ENCODE measurements around the gene GTSE1.
"Not testable (repeated sequence)": the region's sequence is repeated elsewhere in the genome, so short reads cannot be mapped to it uniquely, and the experiment has no call there.

Gene GTSE1

DNA sequence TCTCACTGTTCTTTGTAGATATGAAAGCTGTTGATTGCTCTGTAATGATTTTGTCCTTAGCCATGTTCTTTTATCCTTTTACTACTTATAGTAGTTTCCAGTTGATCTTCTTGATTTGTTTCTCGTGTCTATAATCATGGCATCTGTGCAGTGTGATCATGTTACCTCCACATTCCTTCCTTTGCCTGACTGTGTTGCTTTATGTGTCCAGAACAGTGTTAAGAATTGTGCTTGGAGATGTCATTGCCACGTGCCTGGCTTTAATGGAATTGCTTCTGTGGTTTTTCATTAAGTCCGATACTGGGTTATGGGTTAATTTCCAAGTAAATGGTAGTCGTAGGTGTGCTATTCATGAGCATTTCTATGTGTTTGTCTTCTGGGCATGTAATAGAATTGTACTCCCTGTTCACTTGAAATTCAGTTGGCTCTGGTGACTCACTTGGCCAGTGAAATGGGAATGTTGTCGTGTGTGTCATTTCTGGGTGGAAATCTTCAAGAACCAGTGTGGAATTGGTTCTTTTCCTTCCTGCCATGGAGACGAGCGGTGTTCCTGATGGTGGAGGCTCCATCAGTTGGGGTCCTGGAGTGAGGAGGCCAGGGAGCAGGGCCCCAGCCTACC lies 6.8 kb downstream of the GTSE1 start:
- H3K4me1 ChIP-seq (ENCODE audit: insufficient read depth, low read length): no peaks in the 10 kb centered on the region
- no peaks in the 10 kb centered on the region for H3K27me3 ChIP-seq (ENCODE audit: control insufficient read depth in 1 of 2, insufficient read depth in 2 of 2, low read length in 2 of 2)
- H3K4me3 ChIP-seq (ENCODE audit: low read depth in 1 of 2, low read length in 2 of 2): no peak overlapping the region
- H3K9ac ChIP-seq (ENCODE audit: low read length): no peak overlapping the region
- no peaks in the 10 kb centered on the region for H3K36me3 ChIP-seq (ENCODE audit: insufficient read depth, low read length)
- H3K27ac ChIP-seq (ENCODE audit: low read depth, low read length): no peak overlapping the region
- H3K9me3 ChIP-seq (ENCODE audit: low read length): no peaks in the 10 kb centered on the region

DNA sequence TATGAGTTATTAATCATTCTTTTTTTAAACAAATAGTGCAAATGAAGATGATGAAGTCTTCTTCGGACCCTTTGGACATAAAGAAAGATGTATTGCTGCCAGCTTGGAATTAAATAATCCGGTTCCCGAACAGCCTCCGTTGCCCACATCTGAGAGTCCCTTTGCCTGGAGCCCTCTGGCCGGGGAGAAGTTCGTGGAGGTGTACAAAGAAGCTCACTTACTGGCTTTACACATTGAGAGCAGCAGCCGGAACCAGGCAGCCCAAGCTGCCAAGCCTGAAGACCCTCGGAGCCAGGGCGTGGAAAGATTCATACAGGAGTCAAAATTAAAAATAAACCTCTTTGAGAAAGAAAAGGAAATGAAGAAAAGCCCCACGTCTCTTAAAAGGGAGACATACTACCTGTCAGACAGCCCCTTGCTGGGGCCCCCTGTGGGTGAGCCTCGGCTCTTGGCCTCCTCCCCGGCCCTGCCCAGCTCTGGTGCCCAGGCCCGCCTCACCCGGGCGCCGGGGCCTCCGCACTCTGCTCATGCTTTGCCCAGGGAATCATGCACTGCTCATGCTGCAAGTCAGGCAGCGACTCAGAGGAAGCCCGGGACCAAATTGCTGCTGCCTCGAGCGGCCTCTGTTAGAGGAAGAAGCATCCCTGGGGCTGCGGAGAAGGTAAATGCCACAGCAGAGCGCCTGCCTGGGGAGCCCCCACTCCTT lies 11.8 kb downstream of the GTSE1 start:
- no peaks in the 10 kb centered on the region for H3K27me3 ChIP-seq (ENCODE audit: control insufficient read depth in 1 of 2, insufficient read depth in 2 of 2, low read length in 2 of 2)
- H3K36me3 ChIP-seq (ENCODE audit: insufficient read depth, low read length): no peaks in the 10 kb centered on the region
- H3K4me3 ChIP-seq (ENCODE audit: low read depth in 1 of 2, low read length in 2 of 2): no peak overlapping the region
- no peak overlapping the region for H3K27ac ChIP-seq (ENCODE audit: low read depth, low read length)
- no peaks in the 10 kb centered on the region for H3K4me1 ChIP-seq (ENCODE audit: insufficient read depth, low read length)
- H3K9ac ChIP-seq (ENCODE audit: low read length): no peak overlapping the region
- no peaks in the 10 kb centered on the region for H3K9me3 ChIP-seq (ENCODE audit: low read length)

DNA sequence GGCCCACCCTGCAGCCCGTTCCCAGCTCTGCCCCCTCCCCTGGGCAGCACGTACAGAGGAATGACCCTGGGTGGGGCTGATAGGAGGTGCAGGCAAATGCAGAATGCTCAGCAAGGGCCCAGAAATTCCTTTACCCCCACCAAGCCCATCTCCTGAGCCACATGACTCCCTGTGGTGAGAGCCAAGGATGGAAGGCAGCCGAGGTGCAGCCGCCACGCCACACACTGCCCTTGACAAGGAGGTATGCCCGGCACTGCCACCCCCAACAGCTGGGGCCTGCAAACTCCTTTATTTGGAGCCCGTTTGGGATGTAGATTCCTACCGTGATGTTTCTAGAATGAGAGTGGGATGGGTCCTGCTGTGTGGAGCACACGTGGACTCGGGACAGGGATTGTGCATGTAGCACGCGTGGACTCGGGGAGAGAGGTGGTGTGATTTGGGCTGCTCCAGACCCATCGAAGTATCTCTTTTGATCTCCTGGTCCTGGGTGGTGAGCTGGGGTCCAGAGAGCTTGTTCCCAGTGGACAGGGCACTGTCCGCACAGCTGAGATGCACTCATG lies 12.9 kb downstream of the GTSE1 start:
- Histone ChIP-seq H3K27me3 (ENCODE audit: control insufficient read depth in 1 of 2, insufficient read depth in 2 of 2, low read length in 2 of 2) (no peaks in the 10 kb centered on the region), H3K4me3 (ENCODE audit: low read depth in 1 of 2, low read length in 2 of 2) (no peak overlapping the region), H3K9me3 (ENCODE audit: low read length) (no peaks in the 10 kb centered on the region), H3K36me3 (ENCODE audit: insufficient read depth, low read length) (no peaks in the 10 kb centered on the region), H3K4me1 (ENCODE audit: insufficient read depth, low read length) (no peaks in the 10 kb centered on the region), H3K9ac (ENCODE audit: low read length) (no peak overlapping the region), H3K27ac (ENCODE audit: low read depth, low read length) (no peak overlapping the region)

DNA sequence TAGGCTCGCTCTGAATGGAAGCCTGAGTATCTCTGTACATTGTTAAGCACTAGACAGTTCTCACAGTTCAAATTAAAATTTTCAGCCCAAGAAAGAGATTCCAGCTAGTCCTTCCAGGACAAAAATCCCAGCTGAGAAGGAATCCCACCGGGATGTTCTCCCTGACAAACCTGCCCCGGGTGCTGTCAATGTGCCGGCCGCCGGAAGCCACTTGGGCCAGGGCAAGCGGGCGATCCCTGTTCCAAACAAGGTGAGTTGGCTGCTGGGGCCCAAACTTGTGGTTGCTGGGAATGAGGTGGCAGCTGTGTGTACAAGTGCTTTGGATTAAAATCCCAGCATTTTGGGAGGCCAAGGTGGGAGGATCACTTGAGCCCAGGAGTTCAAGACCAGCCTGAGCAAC lies 15.4 kb downstream of the GTSE1 start:
- no peak overlapping the region for H3K4me3 ChIP-seq (ENCODE audit: low read depth in 1 of 2, low read length in 2 of 2)
- no peaks in the 10 kb centered on the region for H3K4me1 ChIP-seq (ENCODE audit: insufficient read depth, low read length)
- no peak overlapping the region for H3K9ac ChIP-seq (ENCODE audit: low read length)
- H3K27ac ChIP-seq (ENCODE audit: low read depth, low read length): no peak overlapping the region
- no peaks in the 10 kb centered on the region for H3K9me3 ChIP-seq (ENCODE audit: low read length)
- H3K27me3 ChIP-seq (ENCODE audit: control insufficient read depth in 1 of 2, insufficient read depth in 2 of 2, low read length in 2 of 2): no peaks in the 10 kb centered on the region
- no peaks in the 10 kb centered on the region for H3K36me3 ChIP-seq (ENCODE audit: insufficient read depth, low read length)

DNA sequence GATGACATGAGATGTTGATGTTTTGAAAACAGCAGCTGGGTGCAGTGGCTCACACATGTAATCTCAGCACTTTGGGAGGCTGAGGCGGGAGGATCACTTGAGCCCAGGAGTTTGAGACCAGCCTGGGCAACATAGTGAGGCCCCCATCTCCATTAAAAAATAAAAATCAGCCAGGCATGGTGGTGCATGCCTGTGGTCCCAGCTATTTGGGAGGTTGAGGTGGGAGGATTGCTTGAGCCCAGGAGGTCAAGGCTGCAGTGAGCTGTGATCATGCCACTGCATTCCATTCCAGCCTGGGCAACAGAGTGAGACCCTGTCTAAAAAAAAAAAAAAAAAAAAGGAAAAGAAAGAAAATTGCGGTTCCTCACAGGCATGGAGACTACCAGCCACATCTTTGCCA lies 16.2 kb downstream of the GTSE1 start:
- H3K36me3 ChIP-seq (ENCODE audit: insufficient read depth, low read length); H3K27me3 ChIP-seq (ENCODE audit: control insufficient read depth in 1 of 2, insufficient read depth in 2 of 2, low read length in 2 of 2); H3K4me3 ChIP-seq (ENCODE audit: low read depth in 1 of 2, low read length in 2 of 2); H3K27ac ChIP-seq (ENCODE audit: low read depth, low read length); H3K9me3 ChIP-seq (ENCODE audit: low read length); H3K4me1 ChIP-seq (ENCODE audit: insufficient read depth, low read length); H3K9ac ChIP-seq (ENCODE audit: low read length): not testable (repeated sequence)

DNA sequence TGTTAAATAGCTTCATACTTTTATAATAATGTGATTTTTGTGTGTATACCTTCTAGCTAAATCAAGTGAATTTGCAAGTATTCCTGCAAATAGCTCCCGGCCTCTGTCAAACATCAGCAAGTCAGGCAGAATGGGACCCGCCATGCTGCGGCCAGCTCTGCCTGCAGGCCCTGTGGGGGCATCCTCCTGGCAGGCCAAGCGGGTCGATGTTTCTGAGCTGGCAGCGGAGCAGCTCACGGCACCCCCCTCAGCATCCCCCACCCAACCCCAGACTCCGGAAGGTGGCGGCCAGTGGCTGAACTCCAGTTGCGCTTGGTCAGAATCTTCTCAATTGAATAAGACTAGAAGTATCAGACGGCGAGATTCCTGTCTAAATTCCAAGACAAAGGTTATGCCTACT lies 19.3 kb downstream of the GTSE1 start:
- Histone ChIP-seq H3K27me3 (ENCODE audit: control insufficient read depth in 1 of 2, insufficient read depth in 2 of 2, low read length in 2 of 2) (no peaks in the 10 kb centered on the region), H3K27ac (ENCODE audit: low read depth, low read length) (no peak overlapping the region), H3K36me3 (ENCODE audit: insufficient read depth, low read length) (no peaks in the 10 kb centered on the region), H3K4me1 (ENCODE audit: insufficient read depth, low read length) (no peaks in the 10 kb centered on the region), H3K9me3 (ENCODE audit: low read length) (no peaks in the 10 kb centered on the region), H3K4me3 (ENCODE audit: low read depth in 1 of 2, low read length in 2 of 2) (no peak overlapping the region), H3K9ac (ENCODE audit: low read length) (no peak overlapping the region)

DNA sequence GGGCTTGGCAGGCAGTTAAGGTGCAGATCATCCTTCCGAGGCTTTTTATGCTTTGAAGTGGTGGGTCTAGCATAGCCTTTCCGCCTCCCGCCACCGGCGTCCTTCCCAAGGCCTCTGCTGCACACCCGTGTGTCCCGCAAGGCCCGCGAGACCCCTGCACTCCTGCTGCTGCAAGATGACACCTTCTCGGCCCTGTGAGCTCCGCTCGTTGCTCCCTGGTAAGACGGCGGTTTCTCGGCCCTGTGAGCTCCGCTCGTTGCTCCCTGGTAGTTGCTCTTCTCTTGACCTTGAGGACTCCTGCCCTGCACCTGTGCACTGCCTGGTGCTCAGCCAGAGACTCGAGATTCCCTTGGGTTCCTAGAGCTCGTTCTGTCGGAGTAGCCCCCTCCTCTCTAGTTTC lies 21.0 kb downstream of the GTSE1 start:
- no peaks in the 10 kb centered on the region for H3K4me1 ChIP-seq (ENCODE audit: insufficient read depth, low read length)
- no peak overlapping the region for H3K9ac ChIP-seq (ENCODE audit: low read length)
- no peak overlapping the region for H3K4me3 ChIP-seq (ENCODE audit: low read depth in 1 of 2, low read length in 2 of 2)
- H3K9me3 ChIP-seq (ENCODE audit: low read length): no peaks in the 10 kb centered on the region
- no peaks in the 10 kb centered on the region for H3K27me3 ChIP-seq (ENCODE audit: control insufficient read depth in 1 of 2, insufficient read depth in 2 of 2, low read length in 2 of 2)
- H3K27ac ChIP-seq (ENCODE audit: low read depth, low read length): no peak overlapping the region
- no peaks in the 10 kb centered on the region for H3K36me3 ChIP-seq (ENCODE audit: insufficient read depth, low read length)

DNA sequence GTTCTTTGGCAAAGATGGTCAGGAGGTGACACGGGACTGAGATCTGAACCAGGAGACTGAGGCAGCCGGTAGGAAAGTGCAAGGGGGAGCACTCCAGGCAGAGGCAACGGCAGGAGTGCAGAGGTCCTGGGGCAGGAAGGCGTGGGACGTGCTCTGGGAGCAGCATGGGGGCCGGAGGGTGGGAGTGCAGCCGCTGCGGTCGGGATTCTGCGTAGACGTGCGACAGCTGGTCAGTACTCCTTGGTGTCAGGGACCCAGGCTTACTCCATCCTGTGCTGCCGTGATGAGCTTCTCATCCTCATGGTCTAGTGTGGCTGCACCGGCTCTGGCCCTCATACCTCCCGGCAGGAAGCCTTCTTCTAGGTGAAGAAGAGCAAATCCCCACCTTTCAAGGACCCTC lies 21.9 kb downstream of the GTSE1 start:
- no peaks in the 10 kb centered on the region for H3K36me3 ChIP-seq (ENCODE audit: insufficient read depth, low read length)
- no peaks in the 10 kb centered on the region for H3K27me3 ChIP-seq (ENCODE audit: control insufficient read depth in 1 of 2, insufficient read depth in 2 of 2, low read length in 2 of 2)
- H3K27ac ChIP-seq (ENCODE audit: low read depth, low read length): no peak overlapping the region
- no peaks in the 10 kb centered on the region for H3K4me1 ChIP-seq (ENCODE audit: insufficient read depth, low read length)
- H3K4me3 ChIP-seq (ENCODE audit: low read depth in 1 of 2, low read length in 2 of 2): no peak overlapping the region
- no peaks in the 10 kb centered on the region for H3K9me3 ChIP-seq (ENCODE audit: low read length)
- no peak overlapping the region for H3K9ac ChIP-seq (ENCODE audit: low read length)

DNA sequence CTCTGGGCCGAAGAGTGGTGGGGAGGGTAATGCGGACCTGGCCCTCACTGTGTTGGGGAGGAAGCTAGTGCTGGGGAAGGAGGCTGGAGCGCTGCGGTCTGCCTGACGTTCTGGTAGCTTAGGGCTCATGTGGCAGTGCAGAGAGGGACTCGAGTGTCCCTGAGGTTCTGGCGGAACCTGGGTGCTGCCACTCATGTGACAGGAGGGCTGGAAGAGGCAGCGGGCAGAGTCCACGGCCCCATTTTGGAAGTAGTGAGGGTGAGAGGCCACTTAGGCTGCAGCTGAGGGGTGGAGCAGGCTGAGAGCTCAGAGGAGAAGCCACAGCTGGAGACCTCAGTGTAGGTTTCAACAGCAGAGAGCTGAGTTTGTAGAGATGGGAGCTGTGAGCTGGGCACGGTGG lies 22.6 kb downstream of the GTSE1 start:
- no peaks in the 10 kb centered on the region for H3K9me3 ChIP-seq (ENCODE audit: low read length)
- no peaks in the 10 kb centered on the region for H3K4me1 ChIP-seq (ENCODE audit: insufficient read depth, low read length)
- no peaks in the 10 kb centered on the region for H3K27me3 ChIP-seq (ENCODE audit: control insufficient read depth in 1 of 2, insufficient read depth in 2 of 2, low read length in 2 of 2)
- no peak overlapping the region for H3K4me3 ChIP-seq (ENCODE audit: low read depth in 1 of 2, low read length in 2 of 2)
- no peak overlapping the region for H3K9ac ChIP-seq (ENCODE audit: low read length)
- H3K36me3 ChIP-seq (ENCODE audit: insufficient read depth, low read length): no peaks in the 10 kb centered on the region
- H3K27ac ChIP-seq (ENCODE audit: low read depth, low read length): no peak overlapping the region

DNA sequence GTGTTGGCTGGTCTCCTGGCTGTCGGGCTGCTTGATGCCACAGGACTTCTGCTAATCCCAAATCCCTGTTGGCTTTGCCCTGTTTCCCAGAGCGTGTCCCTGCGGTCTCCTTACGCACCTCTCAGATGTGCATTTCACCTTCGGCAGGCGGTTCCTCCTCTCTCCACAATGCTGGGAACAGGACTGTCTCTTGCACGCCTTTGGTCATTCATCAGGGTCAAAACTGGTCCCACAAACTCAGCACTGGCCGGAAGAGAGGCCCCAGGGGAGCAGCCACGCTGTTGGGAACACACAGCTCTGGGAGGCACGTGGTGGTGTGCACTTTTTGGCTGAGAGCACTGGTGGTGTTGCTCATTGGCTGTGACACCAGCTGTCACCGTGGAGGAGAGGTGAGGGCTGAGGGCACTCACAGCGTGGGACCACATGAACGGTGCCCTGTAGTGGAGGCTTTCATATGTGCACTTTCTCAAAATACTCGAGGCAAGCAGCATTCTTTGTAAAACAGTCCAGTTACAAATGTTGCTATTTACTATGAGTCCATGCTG lies 23.6 kb downstream of the GTSE1 start:
- Histone ChIP-seq H3K36me3 (ENCODE audit: insufficient read depth, low read length) (no peaks in the 10 kb centered on the region), H3K9ac (ENCODE audit: low read length) (no peak overlapping the region), H3K4me3 (ENCODE audit: low read depth in 1 of 2, low read length in 2 of 2) (no peak overlapping the region), H3K9me3 (ENCODE audit: low read length) (no peaks in the 10 kb centered on the region), H3K4me1 (ENCODE audit: insufficient read depth, low read length) (no peaks in the 10 kb centered on the region), H3K27me3 (ENCODE audit: control insufficient read depth in 1 of 2, insufficient read depth in 2 of 2, low read length in 2 of 2) (no peaks in the 10 kb centered on the region), H3K27ac (ENCODE audit: low read depth, low read length) (no peak overlapping the region)

DNA sequence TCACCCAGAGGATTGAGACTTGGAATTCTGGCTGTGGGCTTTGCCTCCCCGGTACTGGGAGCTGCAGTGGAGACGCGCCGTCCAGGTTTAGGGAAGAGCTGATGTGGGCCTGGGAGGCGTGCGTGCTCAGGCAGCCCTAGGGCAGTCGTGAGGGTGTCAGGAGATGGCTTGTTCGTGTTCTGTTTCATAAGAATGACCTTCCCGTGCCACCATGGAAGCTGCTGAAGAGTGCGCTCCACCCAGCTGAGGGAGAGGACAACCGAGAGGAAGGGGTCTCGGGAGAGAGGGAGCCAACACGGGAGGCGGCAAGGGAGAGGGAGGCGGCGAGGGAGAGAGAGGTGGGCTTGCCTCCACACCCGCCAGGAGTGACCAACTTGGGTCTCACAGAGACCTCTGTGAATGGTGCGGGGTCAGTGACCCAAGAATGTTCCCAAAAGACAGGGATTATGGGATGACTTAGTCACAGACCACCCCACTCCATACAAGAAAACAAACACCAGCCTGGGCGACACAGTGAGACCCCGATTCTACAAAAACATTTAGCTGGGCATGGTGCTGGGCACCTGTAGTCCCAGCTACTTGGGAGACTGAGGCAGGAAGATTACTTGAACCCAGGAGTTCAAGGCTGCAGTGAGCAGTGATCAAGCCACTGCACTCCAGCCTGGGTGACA lies 24.2 kb downstream of the GTSE1 start:
- Histone ChIP-seq H3K9ac (ENCODE audit: low read length) (no peak overlapping the region), H3K27ac (ENCODE audit: low read depth, low read length) (no peak overlapping the region), H3K4me3 (ENCODE audit: low read depth in 1 of 2, low read length in 2 of 2) (no peak overlapping the region), H3K36me3 (ENCODE audit: insufficient read depth, low read length) (no peaks in the 10 kb centered on the region), H3K9me3 (ENCODE audit: low read length) (no peaks in the 10 kb centered on the region), H3K27me3 (ENCODE audit: control insufficient read depth in 1 of 2, insufficient read depth in 2 of 2, low read length in 2 of 2) (no peaks in the 10 kb centered on the region), H3K4me1 (ENCODE audit: insufficient read depth, low read length) (no peaks in the 10 kb centered on the region)

Data from muscle layer of colon (tissue), 2 donors.